Adrenal gland (tissue), 12 donors: Measurements from ENCODE around the gene GRID1. TPM values are rescaled to one million over a fixed set of nuclear protein-coding genes. Genes with fewer than 3 reads are reported as not detected.

ENCODE experiments used
- DNase-seq, 7 donors: peaks; one replicate each; pipeline ENCODE4 v3.0.0-alpha.2; 2019 to 2020
- H3K27ac ChIP-seq, 5 donors: fragments of 200-600 bp; sonication (generic) in 4 of 5; 1 replicate in 3 of 5; 2 replicates in 2 of 5; pipeline versions ENCODE4 v1.5.1 to v1.8.0; 2016 to 2020; ENCODE audit warnings: mild to moderate bottlenecking in 1 of 5
- H3K27me3 ChIP-seq: fragments of 200-600 bp; 2 replicates; pipeline ENCODE4 v1.8.0; 2021
- H3K36me3 ChIP-seq, 2 donors: fragments of 200-600 bp; replicated peaks in 1 of 2; 1 replicate in 1 of 2; 2 replicates in 1 of 2; pipeline versions ENCODE4 v1.5.1 to v1.8.0; 2018 to 2022
- H3K4me1 ChIP-seq, 2 donors: fragments of 200-600 bp; replicated peaks in 1 of 2; 1 replicate in 1 of 2; 2 replicates in 1 of 2; pipeline versions ENCODE4 v1.5.1 to v1.8.0; 2018 to 2021
- H3K4me3 ChIP-seq, 4 donors: fragments of 200-600 bp; sonication (generic) in 3 of 4; one replicate each; pipeline ENCODE4 v1.5.1; 2016 to 2018
- H3K9me3 ChIP-seq, 3 donors: fragments of 200-600 bp; sonication (generic) in 1 of 3; replicated peaks in 1 of 3; 1 replicate in 2 of 3; 2 replicates in 1 of 3; pipeline versions ENCODE4 v1.5.1 to v1.8.0; 2016 to 2021
- POLR2A ChIP-seq, 2 donors: fragments of 450-650 bp; IDR thresholded peaks; one replicate each; pipeline ENCODE4 v1.6.1; 2017; ENCODE audit warnings: antibody characterized with exemption in 2 of 2, mild to moderate bottlenecking in 2 of 2, moderate library complexity in 1 of 2
- WGBS, 4 donors: extraction: QIAGEN DNeasy Blood & Tissue Kit in 2 of 4; methylation state at CpG; one replicate each; pipeline versions ENCODE4 v1.1.5 to v1.1.7; 2013 to 2017; 5-methylcytosine and 5-hydroxymethylcytosine counted together
- intact Hi-C, 2 donors: fragments of 100-400 bp; cut with DNase I; formaldehyde crosslinking; loops; one replicate each; pipeline versions ENCODE4 v1.14.1 to v1.15.0; 2022 to 2023
- polyA plus RNA-seq, 3 donors: library from polyadenylated mRNA; stranded (reverse); fragments of 200-250 nt in 2 of 3; fragments of 350-450 nt in 1 of 3; fragmentation: Illumina TruSeq in 1 of 3; extraction: RNeasy Lipid Tissue Mini Kit (QIAGEN cat#74804) in 1 of 3; gene quantifications; one replicate each; pipeline ENCODE4 v1.2.3, GENCODE V29; 2013 to 2014
- total RNA-seq, 9 donors: library from RNA; depleted of rRNA in 4 of 9; stranded (reverse); fragments of >200 nt in 4 of 9; fragments of 120-200 nt in 1 of 9; fragmentation: NEBNext Ultra II Directional in 1 of 9; extraction: Animal tissue kit (Norgen Biotek cat#: 25700) in 1 of 9; gene quantifications; one replicate each; pipeline versions ENCODE4 v1.1.0 to v1.2.4, GENCODE V29; 2013 to 2023
- TF ChIP-seq, protein P1 (sequence below), 6 experiments: fragments of 450-650 bp in 4 of 6; fragments of 200-600 bp in 2 of 6; sonication (generic) in 1 of 6; IDR thresholded peaks; 1 replicate in 5 of 6; 2 replicates in 1 of 6; pipeline versions ENCODE4 v1.5.1 to v1.8.0; 2016 to 2021; ENCODE audit warnings: antibody characterized with exemption in 6 of 6, mild to moderate bottlenecking in 2 of 6, moderate library complexity in 1 of 6
- donor health status: healthy with polysubstance abuse.
- donor health status: Bipolar disorder and iron deficiency.
- donor health status: DM: yes; HTN: yes; CAD: no.
- donor health status: DM: no; HTN: no; CAD: no.
- donor health status: DM: no; HTN: no; CAD: no.
- donor health status: DM: yes; HTN: yes; CAD: no.

Gene GRID1
- total and polyA plus RNA-seq, 12 donors = 2.2 to 8.0 (median 4.1) TPM

DNA sequence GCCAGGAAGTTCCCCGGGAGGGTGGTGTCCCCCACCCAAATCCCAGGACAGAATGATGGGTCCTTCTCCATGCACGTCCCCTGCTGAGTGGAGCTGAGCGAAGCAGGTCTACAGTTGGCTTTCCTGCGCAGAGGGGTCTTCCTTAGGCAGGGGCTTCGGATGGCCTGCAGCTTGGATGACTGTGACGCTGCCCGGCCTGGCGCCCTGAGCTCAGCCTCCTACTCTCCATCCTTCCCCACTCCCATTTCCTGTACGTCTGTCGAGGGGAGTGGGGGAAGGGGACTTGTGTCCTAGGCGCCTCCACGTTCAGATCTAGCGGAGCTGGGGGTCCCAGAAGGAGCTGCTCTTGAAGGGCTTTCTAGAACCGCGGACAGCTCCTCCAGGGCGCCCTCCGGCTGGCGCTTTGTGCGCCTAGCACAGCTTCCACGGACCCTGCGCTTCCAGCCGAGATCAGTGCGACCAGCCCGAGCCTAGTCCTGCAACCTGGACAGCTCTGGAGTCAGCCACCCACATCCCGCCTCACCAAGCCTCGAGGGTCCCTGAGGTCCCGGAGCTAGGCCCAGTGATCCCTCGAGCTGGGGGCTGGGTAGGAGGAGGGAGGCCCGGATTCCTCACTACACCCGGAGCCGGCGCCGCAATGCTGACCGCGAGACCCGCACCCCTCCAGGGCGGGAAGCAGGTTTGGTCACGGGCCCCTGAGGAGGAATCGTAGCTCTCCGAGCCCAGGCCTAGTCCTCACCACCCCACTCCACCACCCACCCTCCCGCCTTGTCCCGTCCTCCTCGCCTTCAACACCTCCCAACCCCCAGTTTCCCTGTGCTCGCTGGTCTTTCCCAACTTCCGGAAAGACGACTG, 1.9 kb downstream of the GRID1 start:
- DNase-seq = peak in 4 of 7 donors; percentile 8 to 53 (median 16)
- 36 to 57% (median 47%) methylated on average over 33 to 46 of the region's 46 CpGs for WGBS, 4 donors
- H3K4me3 ChIP-seq = peak overlapping the region in 1 of 4 donors; percentile 74
- H3K27ac ChIP-seq = no peak overlapping the region
- no peaks in the 10 kb centered on the region for H3K36me3 ChIP-seq
- H3K27me3 ChIP-seq = peaks cover 18% of the 10 kb centered on the region
- no peak for TF ChIP-seq POLR2A (IDR thresholded peaks at IDR 0.05)
- TF ChIP-seq, protein P1, sequence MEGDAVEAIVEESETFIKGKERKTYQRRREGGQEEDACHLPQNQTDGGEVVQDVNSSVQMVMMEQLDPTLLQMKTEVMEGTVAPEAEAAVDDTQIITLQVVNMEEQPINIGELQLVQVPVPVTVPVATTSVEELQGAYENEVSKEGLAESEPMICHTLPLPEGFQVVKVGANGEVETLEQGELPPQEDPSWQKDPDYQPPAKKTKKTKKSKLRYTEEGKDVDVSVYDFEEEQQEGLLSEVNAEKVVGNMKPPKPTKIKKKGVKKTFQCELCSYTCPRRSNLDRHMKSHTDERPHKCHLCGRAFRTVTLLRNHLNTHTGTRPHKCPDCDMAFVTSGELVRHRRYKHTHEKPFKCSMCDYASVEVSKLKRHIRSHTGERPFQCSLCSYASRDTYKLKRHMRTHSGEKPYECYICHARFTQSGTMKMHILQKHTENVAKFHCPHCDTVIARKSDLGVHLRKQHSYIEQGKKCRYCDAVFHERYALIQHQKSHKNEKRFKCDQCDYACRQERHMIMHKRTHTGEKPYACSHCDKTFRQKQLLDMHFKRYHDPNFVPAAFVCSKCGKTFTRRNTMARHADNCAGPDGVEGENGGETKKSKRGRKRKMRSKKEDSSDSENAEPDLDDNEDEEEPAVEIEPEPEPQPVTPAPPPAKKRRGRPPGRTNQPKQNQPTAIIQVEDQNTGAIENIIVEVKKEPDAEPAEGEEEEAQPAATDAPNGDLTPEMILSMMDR (IDR thresholded peaks at IDR 0.05) = no peak
- no peaks in the 10 kb centered on the region for H3K9me3 ChIP-seq
- peaks cover 16 to 24% of the 10 kb centered on the region in 2 donors for H3K4me1 ChIP-seq
- intact Hi-C loops = no loop called here

DNA sequence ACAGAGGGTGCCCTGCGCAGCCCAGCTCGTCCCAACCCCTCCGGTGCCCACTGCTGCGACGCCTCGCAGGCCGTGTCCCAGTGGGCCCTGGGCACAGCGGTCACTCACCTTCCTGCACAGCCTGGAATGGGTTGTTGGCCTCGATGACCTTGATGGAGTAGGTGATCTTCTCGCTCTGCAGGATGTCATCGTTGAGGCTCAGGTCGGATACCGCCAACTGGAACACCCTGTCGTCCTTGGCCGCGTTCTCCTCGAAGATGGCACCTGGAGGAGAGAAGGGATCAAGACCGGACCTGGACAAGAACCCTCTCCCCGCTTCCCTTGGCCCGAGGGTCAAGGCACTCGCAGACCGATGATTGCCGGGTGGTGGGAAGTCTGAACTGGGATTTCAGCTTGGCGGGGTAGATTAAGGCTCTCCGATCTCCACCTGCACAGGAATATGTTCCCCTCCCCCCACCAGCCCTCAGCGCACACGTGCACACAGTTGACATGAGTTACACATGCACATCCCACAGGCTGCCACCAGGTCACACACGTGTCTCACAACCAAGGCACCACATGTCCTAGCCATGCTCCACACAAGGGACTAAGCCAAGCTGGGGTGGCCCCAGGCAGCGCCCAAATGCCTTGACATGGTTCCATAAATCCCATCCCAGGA, 2.6 kb downstream of the GRID1 start:
- Histone ChIP-seq H3K9me3 (no peaks in the 10 kb centered on the region), H3K36me3 (no peaks in the 10 kb centered on the region), H3K27ac (no peak overlapping the region), H3K4me3 (no peak overlapping the region), H3K27me3 (peaks cover 18% of the 10 kb centered on the region), H3K4me1 (peaks cover 16 to 24% of the 10 kb centered on the region in 2 donors)
- TF ChIP-seq, protein P1 (IDR thresholded peaks at IDR 0.05) = no peak
- no peak for TF ChIP-seq POLR2A (IDR thresholded peaks at IDR 0.05)
- peak in 4 of 7 donors; percentile 7 to 55 (median 12) for DNase-seq
- intact Hi-C loops = no loop called here
- 46 to 70% (median 56%) methylated on average over 9 to 29 of the region's 29 CpGs for whole genome bisulfite sequencing, 4 donors

DNA sequence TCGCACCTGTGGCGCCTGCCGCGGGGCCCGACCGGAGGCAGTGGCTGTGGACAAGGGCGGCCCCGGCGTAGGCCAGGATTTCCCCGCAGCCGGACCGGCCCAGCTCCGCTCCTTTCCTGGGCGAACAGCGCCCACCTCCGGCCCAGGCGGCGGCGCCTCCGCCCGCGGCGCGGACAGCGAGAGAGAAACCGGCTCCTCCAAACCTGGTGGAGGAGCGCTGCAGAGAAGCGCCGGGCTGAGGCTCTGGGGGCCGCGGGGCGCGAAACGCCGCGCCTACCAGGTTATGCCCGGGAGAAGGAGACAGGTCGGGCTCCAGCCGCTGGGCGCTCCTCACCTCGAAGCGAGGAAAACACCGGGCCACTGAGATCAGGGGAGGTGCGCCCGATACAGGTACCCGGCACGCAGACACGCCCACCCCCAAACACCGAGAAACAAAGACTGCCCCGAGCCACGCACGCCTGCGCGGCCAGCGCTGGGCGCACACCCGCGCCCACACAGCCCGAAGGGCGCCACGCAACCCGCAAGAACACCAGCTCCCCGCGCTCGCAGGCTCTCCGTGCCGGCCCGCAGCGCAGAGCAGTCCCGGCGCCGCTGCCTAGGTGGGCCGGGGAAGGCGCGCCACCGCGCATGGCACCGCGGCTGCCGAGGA, 3.3 kb downstream of the GRID1 start:
- TF ChIP-seq, protein P1 (IDR thresholded peaks at IDR 0.05) = peak in 5 of 6 experiments; percentile 11 to 52 (median 37)
- no peak for TF ChIP-seq POLR2A (IDR thresholded peaks at IDR 0.05)
- Histone ChIP-seq H3K36me3 (no peaks in the 10 kb centered on the region), H3K27ac (no peak overlapping the region), H3K4me1 (peaks cover 16 to 24% of the 10 kb centered on the region in 2 donors), H3K27me3 (peaks cover 18% of the 10 kb centered on the region), H3K9me3 (no peaks in the 10 kb centered on the region), H3K4me3 (no peak overlapping the region)
- intact Hi-C loops = no loop called here
- 24 to 70% (median 25%) methylated on average over 2 to 80 of the region's 80 CpGs for WGBS, 4 donors
- DNase-seq = peak in 6 of 7 donors; percentile 18 to 66 (median 46)
